ENCODE results near the gene ST8SIA1. TPM values are rescaled to one million over a fixed set of nuclear protein-coding genes. Genes with fewer than 3 reads are reported as not detected.

ST8SIA1 gene
- total and polyA plus RNA-seq, 2 of the 8 experiments (the other 6 are each of a cell fraction or from before 2014, with no cell fraction given): 1.9 to 4.4 TPM

GRCh38 chr12:22374508-22374907, 40.0 kb upstream of the ST8SIA1 start:
- Histone ChIP-seq H3K79me2 (ENCODE audit: control insufficient read depth in 1 of 2, insufficient read depth in 2 of 2, low read length in 2 of 2) (no peaks in the 10 kb centered on the region), H2BK12ac (ENCODE audit: low read depth, low read length) (no peak overlapping the region), H2BK5ac (ENCODE audit: low read depth, low read length) (no peak overlapping the region), H2AFZ (ENCODE audit: low read length) (no peak overlapping the region), H3K4me2 (ENCODE audit: insufficient read depth in 1 of 2, low read depth in 2 of 2, low read length in 2 of 2) (no peak overlapping the region), H3K18ac (ENCODE audit: extremely low read depth, low read length) (no peak overlapping the region), H3K27me3 (replicated peaks in 1 of 4; ENCODE audit: control insufficient read depth in 3 of 4, extremely low read depth in 1 of 4, insufficient read depth in 3 of 4, low read length in 3 of 4) (no peaks in the 10 kb centered on the region), H2BK120ac (replicated peaks; ENCODE audit: low read depth, low read length) (no peak overlapping the region), H3K36me3 (ENCODE audit: control insufficient read depth in 2 of 4, insufficient read depth in 4 of 4, low read length in 3 of 4) (no peaks in the 10 kb centered on the region), H3K4me1 (replicated peaks in 1 of 4; ENCODE audit: control insufficient read depth in 3 of 4, insufficient read depth in 4 of 4, low read length in 3 of 4) (no peaks in the 10 kb centered on the region), H2AK5ac (ENCODE audit: low read depth, low read length) (no peak overlapping the region), H3K9ac (replicated peaks in 1 of 4; ENCODE audit: extremely low read depth in 1 of 4, low read depth in 3 of 4, low read length in 3 of 4) (no peak overlapping the region), H4K8ac (ENCODE audit: extremely low read depth, insufficient read depth, low read length) (no peak overlapping the region), H3K9me3 (ENCODE audit: insufficient read depth in 2 of 2, low read depth in 1 of 2, low read length in 1 of 2) (peaks cover 0 to 2% of the 10 kb centered on the region in 2 experiments; a peak in 1 of 4 replicates), H2BK20ac (ENCODE audit: low read length) (no peak overlapping the region), H3K4me3 (ENCODE audit: extremely low read depth in 1 of 4, insufficient read depth in 2 of 4, low read depth in 3 of 4, low read length in 4 of 4) (no peak overlapping the region), H3K4ac (replicated peaks; ENCODE audit: insufficient read length, low read depth, low read length) (no peak overlapping the region), H2BK15ac (ENCODE audit: low read length) (no peak overlapping the region), H3K27ac (ENCODE audit: low read depth, low read length) (no peak overlapping the region), H4K5ac (ENCODE audit: insufficient read length, low read depth, low read length) (no peak overlapping the region), H3K23ac (ENCODE audit: insufficient read length) (no peak overlapping the region), H4K20me1 (replicated peaks in 1 of 2; ENCODE audit: control insufficient read depth in 1 of 2, insufficient read depth in 2 of 2, low read length in 2 of 2) (no peaks in the 10 kb centered on the region), H3K79me1 (ENCODE audit: low read depth, low read length) (no peaks in the 10 kb centered on the region), H3K56ac (replicated peaks; ENCODE audit: insufficient read length, low read depth, low read length) (no peak overlapping the region), H3K14ac (ENCODE audit: insufficient read length) (no peak overlapping the region), H4K91ac (replicated peaks; ENCODE audit: insufficient read length, low read length) (no peak overlapping the region), H3K23me2 (ENCODE audit: low read depth, low read length) (no peaks in the 10 kb centered on the region)
- ChIA-PET POLR2A (ENCODE audit: partially characterized antibody) (no interaction called here), CTCF (ENCODE audit: partially characterized antibody) (no interaction called here)
- FAIRE-seq (no peak), DNase-seq (ENCODE audit: low read depth in 1 of 2, low spot score in 2 of 2) (no peak)
- 75% methylated on average over 2 of the region's 2 CpGs; no CpG with 5 or more reads in 1 of the 2 experiments for WGBS, 2 experiments (ENCODE audit: extremely low coverage in 1 of 2, insufficient coverage in 1 of 2, insufficient read length in 1 of 2, insufficient replicate concordance in 2 of 2, low coverage in 1 of 2, low lambda C conversion rate in 2 of 2, missing lambda C conversion rate in 1 of 2)
- TF ChIP-seq KDM1A (IDR thresholded peaks at IDR 0.05; ENCODE audit: borderline replicate concordance, low read length) (no peak), SIN3A (conservative IDR thresholded peaks at IDR 0.05 in 1 of 2, IDR thresholded peaks at IDR 0.05 in 1 of 2; ENCODE audit: low read depth in 1 of 2, low read length in 2 of 2) (no peak), BCL11A (IDR thresholded peaks at IDR 0.05; ENCODE audit: low read depth in 2 of 2, low read length in 2 of 2) (no peak), HDAC2 (IDR thresholded peaks at IDR 0.05; ENCODE audit: borderline replicate concordance in 1 of 2, low read depth in 2 of 2, low read length in 2 of 2) (no peak), POU5F1 (IDR thresholded peaks at IDR 0.05; ENCODE audit: low read depth, low read length) (no peak), SAP30 (IDR thresholded peaks at IDR 0.05; ENCODE audit: insufficient read depth, insufficient replicate concordance, low read length) (no peak), CHD1 (IDR thresholded peaks at IDR 0.05; ENCODE audit: low read depth, low read length) (no peak), POLR2A (IDR thresholded peaks at IDR 0.05; ENCODE audit: control extremely low read depth in 1 of 2, low read depth in 2 of 2, low read length in 2 of 2) (no peak)
